ENCODE measurements around the gene WDR76. TPM values are rescaled to one million over a fixed set of nuclear protein-coding genes. Genes with fewer than 3 reads are reported as not detected.
A peak's percentile ranks its signal among the peaks of the same experiment; 100 is the strongest.
"Not testable (repeated sequence)": the region's sequence is repeated elsewhere in the genome, so short reads cannot be mapped to it uniquely, and the experiment has no call there.

The WDR76 gene
- total and polyA plus RNA-seq, 12 donors: 0.74 to 8.2 (median 2.0) TPM

DNA sequence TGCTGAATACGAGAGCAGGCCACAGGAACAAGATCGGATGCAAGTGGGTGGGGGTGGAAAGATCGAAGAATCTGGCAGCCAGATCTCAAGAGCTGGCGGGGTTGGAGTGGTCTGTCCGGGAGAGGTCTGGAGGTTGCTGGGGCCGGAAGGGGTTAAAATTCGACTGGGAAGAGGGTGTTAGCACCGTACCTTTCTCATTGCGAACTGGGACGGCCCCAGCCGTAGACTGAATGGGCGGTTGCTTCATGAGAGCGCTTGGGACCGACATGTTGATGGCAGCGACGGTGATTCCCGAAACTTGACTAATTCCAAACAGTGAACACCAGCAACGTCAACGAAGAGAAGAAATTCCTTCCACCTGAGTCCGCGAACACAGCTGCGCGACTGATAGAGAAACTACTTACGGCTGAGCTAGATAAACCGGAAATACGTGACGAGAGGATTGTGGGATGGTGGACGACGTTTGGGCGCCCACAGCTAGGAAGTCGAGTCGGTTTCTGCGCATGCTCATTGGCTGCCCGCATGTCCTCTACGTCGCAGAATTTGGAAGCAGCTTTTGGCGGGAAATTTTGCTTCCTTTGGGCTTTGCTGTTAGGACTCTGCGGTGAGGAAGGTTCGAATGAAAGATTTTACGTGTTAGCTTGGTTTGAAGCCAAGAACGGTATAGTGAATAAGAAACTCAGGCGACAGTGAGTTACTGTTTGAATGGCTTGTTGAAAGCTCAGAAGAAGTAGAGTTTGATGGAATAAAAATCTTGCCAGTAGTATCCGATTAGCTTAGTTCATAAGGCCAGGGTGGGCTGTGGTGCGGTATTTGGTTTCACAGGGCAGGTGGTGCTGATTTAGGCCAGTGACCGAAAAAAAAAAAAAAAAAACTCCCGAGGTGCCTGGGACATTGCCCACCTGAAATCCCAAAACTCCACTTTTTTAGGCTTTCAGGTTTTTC lies 2.2 kb upstream of the WDR76 start, which contains the start of gene MFAP1:
TSS of gene MFAP1 (minus strand) at position 389 of the 945 bp plus-strand sequence. CDS start at position 268, 121 bp downstream.
- H3K27me3 ChIP-seq: no peaks in the 10 kb centered on the region
- intact Hi-C loops (cut with DNase I): no loop called here
- peak; percentile 93 to 99 (median 97) for DNase-seq
- H3K4me3 ChIP-seq: peak within 1 kb of the TSS; percentile 49 to 87 (median 77)
- 8 to 9% (median 8%) methylated on average over 41 to 46 of the region's 46 CpGs for WGBS, 4 donors
- H3K9me3 ChIP-seq (replicated peaks in 1 of 3): no peaks in the 10 kb centered on the region
- H3K27ac ChIP-seq: peak within 1 kb of the TSS; percentile 71 to 98 (median 93)
- no peaks in the 10 kb centered on the region for H3K36me3 ChIP-seq (replicated peaks in 1 of 2)
- H3K4me1 ChIP-seq (replicated peaks in 1 of 2): peaks cover 9 to 44% of the 10 kb centered on the region in 2 donors
- TF ChIP-seq CTCF (IDR thresholded peaks at IDR 0.05) (no peak), POLR2A (IDR thresholded peaks at IDR 0.05) (peak; percentile 86 to 94)

GRCh38 chr15:43825305-43825704 lies 1.5 kb upstream of the WDR76 start:
- H3K36me3 ChIP-seq (replicated peaks in 1 of 2); intact Hi-C loops (cut with DNase I); H3K27ac ChIP-seq; H3K4me3 ChIP-seq; H3K27me3 ChIP-seq; DNase-seq; H3K9me3 ChIP-seq (replicated peaks in 1 of 3): not testable (repeated sequence)
- 90 to 97% (median 95%) methylated on average over 11 of the region's 11 CpGs for WGBS, 4 donors
- peaks cover 9 to 44% of the 10 kb centered on the region in 2 donors for H3K4me1 ChIP-seq (replicated peaks in 1 of 2)

DNA sequence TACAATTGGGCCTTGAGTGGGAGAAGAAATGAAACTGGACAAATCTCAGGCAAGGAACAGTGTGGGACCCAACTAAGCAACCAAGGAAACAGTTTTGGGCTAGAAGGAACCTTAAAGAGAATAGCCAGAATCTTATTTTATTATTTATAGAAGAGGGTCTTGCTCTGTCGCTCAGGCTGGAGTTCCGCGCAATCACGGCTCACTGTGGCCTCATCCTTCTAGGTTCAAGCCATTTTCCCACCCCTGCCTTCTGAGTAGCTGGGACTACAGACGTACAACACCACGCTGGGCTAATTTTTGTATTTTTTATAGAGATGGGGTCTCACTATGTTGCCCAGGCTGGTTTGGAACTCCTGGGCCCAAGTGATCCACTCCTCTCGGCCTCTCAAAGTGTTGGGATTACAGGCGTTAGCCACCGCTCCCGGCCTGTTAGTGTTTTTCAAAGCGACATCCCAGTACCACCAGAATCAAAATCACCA lies 734 bp upstream of the WDR76 start:
- Histone ChIP-seq H3K4me1 (replicated peaks in 1 of 2) (peaks cover 9 to 44% of the 10 kb centered on the region in 2 donors), H3K9me3 (replicated peaks in 1 of 3) (no peaks in the 10 kb centered on the region), H3K27me3 (no peaks in the 10 kb centered on the region), H3K36me3 (replicated peaks in 1 of 2) (no peaks in the 10 kb centered on the region), H3K4me3 (peak overlapping the region in 1 of 4 donors; percentile 47), H3K27ac (no peak overlapping the region)
- TF ChIP-seq POLR2A (IDR thresholded peaks at IDR 0.05): no peak
- WGBS, 4 donors: 93 to 98% (median 94%) methylated on average over 11 of the region's 11 CpGs
- DNase-seq: no peak
- intact Hi-C loops (cut with DNase I): no loop called here

- intact Hi-C loops (cut with DNase I): no loop called here
- H3K9me3 ChIP-seq (replicated peaks in 1 of 3): no peaks in the 10 kb centered on the region
- 70 to 75% (median 73%) methylated on average over 6 of the region's 6 CpGs for WGBS, 4 donors
- H3K36me3 ChIP-seq (replicated peaks in 1 of 2): no peaks in the 10 kb centered on the region
- H3K27me3 ChIP-seq: no peaks in the 10 kb centered on the region
- H3K4me1 ChIP-seq (replicated peaks in 1 of 2): peaks cover 7 to 26% of the 10 kb centered on the region in 2 donors
- no peak overlapping the region for H3K27ac ChIP-seq
- no peak for DNase-seq
- H3K4me3 ChIP-seq: no peak overlapping the region
- TF ChIP-seq POLR2A (IDR thresholded peaks at IDR 0.05) (no peak), CTCF (IDR thresholded peaks at IDR 0.05) (no peak)
Observed at GRCh38 chr15:43828061-43828657, 1.4 kb downstream of the WDR76 start.

DNA sequence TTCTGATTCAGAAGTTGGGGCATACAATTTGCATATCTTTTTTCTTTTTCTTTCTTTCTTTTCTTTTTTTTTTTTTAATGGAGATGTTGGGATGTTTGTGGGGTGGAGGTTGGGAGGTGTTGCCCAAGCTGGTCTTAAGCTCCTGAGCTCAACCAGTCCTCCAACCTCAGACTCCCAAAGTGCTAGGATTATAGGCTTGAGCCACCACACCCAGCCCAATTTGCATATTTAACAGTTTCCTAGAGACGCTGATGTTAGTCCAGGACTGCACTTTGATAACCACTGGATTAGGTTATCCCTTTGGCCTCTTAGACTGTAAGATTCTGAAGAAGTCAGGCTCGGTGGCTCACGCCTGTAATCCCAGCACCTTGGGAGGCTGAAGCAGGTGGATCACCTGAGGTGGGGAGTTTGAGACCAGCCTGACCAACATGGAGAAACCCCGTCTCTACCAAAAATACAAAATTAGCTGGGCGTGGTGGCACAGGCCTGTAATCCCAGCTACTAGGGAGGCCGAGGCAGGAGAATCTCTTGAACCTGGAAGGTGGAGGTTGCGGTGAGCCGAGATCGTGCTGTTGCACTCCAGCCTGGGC lies 3.2 kb downstream of the WDR76 start:
- intact Hi-C loops (cut with DNase I); H3K27me3 ChIP-seq; H3K4me3 ChIP-seq; H3K9me3 ChIP-seq (replicated peaks in 1 of 3); H3K27ac ChIP-seq; DNase-seq; H3K36me3 ChIP-seq (replicated peaks in 1 of 2): not testable (repeated sequence)
- 96 to 99% (median 98%) methylated on average over 7 to 9 of the region's 9 CpGs for WGBS, 4 donors
- peaks cover 0 to 13% of the 10 kb centered on the region in 2 donors for H3K4me1 ChIP-seq (replicated peaks in 1 of 2)

DNA sequence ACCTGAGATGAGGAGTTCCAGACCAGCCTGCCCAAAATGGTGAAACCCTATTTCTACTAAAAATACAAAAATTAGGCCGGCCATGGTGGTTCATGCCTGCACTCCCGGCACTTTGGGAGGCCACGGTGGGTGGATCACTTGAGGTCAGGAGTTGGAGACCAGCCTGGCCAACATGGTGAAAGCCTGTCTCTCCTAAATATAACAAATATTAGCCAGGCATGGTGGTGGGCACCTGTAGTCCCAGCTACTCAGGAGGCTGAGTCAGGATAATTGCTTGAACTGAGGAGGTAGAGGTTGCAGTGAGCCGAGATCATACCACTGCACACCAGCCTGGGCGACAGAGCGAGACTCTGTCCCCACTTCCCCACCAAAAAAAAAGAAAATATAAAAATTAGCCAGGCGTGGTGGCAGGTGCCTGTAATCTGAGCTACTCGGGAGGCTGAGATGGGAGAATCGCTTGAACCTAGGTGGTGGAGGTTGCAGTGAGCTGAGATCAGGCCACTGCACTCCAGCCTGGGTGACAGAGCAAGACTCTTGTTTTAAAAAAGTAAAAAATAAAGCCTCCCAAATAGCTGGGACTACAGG lies 4.0 kb downstream of the WDR76 start:
- 95 to 98% (median 97%) methylated on average over 9 of the region's 9 CpGs for WGBS, 4 donors

DNA sequence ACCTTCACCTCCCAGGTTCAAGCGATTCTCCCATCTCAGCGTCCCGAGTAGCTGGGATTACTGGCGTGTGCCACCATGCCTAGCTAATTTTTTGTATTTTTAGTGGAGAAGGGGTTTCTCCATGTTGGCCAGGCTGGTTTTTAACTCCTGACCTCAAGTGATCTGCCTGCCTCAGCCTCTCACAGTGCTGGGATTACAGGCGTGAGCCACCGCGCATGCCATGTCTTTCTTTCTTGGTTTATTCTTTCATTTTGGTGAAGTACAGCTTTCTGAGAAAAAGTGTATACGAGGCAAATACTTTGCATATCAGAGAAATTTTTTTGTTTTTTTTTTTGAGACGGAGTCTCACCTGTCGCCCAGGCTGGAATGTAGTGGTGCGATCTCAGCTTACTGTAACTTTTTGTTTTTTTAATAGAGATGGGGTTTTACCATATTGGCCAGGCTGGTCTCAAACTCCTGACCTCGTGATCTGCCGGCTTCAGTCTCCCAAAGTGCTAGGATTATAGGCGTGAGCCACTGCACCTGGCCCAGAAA lies 4.8 kb downstream of the WDR76 start:
- 92 to 97% (median 95%) methylated on average over 14 of the region's 14 CpGs for WGBS, 4 donors
- H3K27me3 ChIP-seq; H3K4me3 ChIP-seq; intact Hi-C loops (cut with DNase I); H3K27ac ChIP-seq; DNase-seq; H3K9me3 ChIP-seq (replicated peaks in 1 of 3); H3K36me3 ChIP-seq (replicated peaks in 1 of 2); H3K4me1 ChIP-seq (replicated peaks in 1 of 2): not testable (repeated sequence)

More for the DNA sequence above, 4.0 kb downstream of the WDR76 start:
- H3K27ac ChIP-seq; H3K27me3 ChIP-seq; DNase-seq; H3K9me3 ChIP-seq (replicated peaks in 1 of 3); H3K36me3 ChIP-seq (replicated peaks in 1 of 2); intact Hi-C loops (cut with DNase I); H3K4me3 ChIP-seq: not testable (repeated sequence)
- peaks cover 0 to 11% of the 10 kb centered on the region in 2 donors for H3K4me1 ChIP-seq (replicated peaks in 1 of 2)

DNA sequence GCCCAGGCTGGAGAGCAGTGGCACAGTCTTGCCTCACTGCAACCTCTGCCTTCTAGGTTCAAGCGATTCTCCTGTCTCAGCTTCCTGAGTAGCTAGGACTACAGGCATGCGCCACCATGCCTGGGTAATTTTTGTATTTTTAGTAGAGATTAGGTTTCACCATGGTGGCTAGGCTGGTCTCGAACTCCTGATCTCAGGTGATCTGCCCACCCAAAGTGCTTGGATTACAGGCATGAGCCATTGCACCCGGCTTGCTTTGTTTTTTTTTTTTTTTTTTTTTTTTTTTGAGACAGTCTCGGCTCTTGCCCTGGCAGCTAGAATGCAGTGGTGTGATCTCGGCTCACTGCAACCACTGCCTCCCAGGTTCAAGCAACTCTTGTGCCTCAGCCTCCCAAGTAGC lies 5.7 kb downstream of the WDR76 start:
- intact Hi-C loops (cut with DNase I); DNase-seq; H3K4me1 ChIP-seq (replicated peaks in 1 of 2); H3K4me3 ChIP-seq; H3K27me3 ChIP-seq; H3K9me3 ChIP-seq (replicated peaks in 1 of 3); H3K36me3 ChIP-seq (replicated peaks in 1 of 2); H3K27ac ChIP-seq: not testable (repeated sequence)
- WGBS, 4 donors: 83 to 95% (median 92%) methylated on average over 6 of the region's 6 CpGs

Data from adrenal gland (tissue), 12 donors.